GM12801 (cell line): ENCODE measurements around the gene WNT7B.

Experiments
- CTCF ChIP-seq: IDR thresholded peaks from one replicate; pipeline ENCODE4 v1.5.1; 2011; ENCODE audit warnings: control low read depth; ENCODE audit not compliant: insufficient read length; ENCODE audit errors: extremely low read depth

Gene WNT7B

DNA sequence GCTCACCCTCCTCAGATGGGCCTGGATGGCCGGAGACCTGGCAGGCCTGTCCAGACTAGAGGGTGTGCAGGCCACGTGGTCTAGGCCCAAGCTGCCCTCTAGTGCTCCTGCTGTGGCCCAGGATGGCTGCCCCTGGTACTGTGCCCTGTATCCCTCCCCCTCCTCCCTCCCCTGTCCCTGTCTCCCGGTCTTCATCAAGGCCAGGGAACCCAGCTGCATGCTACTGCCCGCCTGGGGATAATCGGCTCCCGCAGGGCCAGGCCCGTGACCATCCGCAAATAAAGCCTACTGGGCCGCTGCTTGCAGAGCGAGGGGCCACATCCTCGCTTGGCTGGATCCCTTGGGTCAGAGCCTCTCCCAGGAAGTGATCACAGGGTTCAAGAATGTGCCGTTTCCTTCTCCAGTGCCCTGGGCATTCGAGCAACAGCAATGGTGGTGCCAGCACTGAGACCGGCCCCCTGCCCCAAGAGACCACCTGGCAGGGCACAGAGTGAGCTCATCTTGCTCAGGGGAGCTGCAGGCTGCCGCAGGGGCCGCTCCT lies 51.1 kb downstream of the WNT7B start:
- TF ChIP-seq CTCF: no peak

GRCh38 chr22:45923835-45924234 lies 53.1 kb downstream of the WNT7B start:
- TF ChIP-seq CTCF: no peak

DNA sequence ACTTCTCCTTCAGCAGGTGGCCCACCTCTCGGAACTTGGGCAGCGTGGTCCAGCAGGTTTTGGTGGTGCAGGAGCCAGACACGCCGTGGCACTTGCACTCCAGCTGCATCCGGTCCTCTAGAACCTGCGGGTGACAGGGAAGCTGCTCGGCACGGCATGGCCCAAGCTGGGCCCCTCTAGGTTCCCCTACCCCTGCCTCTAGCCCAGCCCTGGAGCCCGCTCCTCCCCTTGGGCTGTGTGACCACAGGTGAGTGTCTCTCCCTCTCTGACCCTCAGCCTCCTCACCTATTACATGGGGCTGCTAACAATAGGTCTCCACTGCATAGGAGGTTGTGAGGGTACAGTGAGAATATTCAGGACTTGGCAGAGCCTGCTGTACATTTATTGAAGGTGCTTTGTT lies 53.8 kb downstream of the WNT7B start:
- TF ChIP-seq CTCF: no peak

- TF ChIP-seq CTCF: no peak
Measured at GRCh38 chr22:45922661-45923060, 54.3 kb downstream of the WNT7B start.

GRCh38 chr22:45922256-45922655 lies 54.7 kb downstream of the WNT7B start:
- TF ChIP-seq CTCF: no peak

- no peak for TF ChIP-seq CTCF
Measured at GRCh38 chr22:45919504-45920286, 57.3 kb downstream of the WNT7B start.

GRCh38 chr22:45918459-45919370 lies 58.2 kb downstream of the WNT7B start:
- no peak for TF ChIP-seq CTCF
